HepG2 (cell line): ENCODE results near the gene PCYOX1L. TPM values are rescaled to one million over a fixed set of nuclear protein-coding genes. Genes with fewer than 3 reads are reported as not detected.
A peak's percentile ranks its signal among the peaks of the same experiment; 100 is the strongest.

Experiments used
- ELF3 ChIP-seq: IDR thresholded peaks from 2 replicates; pipeline ENCODE4 v1.6.1; 2016; ENCODE audit warnings: missing genetic modification reagents, missing compliant biosample characterization
- HDAC1 ChIP-seq: sonication (generic); formaldehyde crosslinking; IDR thresholded peaks from 2 replicates; pipeline ENCODE4 v1.5.1; 2020; ENCODE audit warnings: mild to moderate bottlenecking, missing genetic modification reagents
- HOXA9 ChIP-seq: sonication (generic); formaldehyde crosslinking; IDR thresholded peaks from 2 replicates; pipeline ENCODE4 v1.8.1; 2022; ENCODE audit warnings: missing genetic modification reagents, mild to moderate bottlenecking, moderate library complexity, borderline replicate concordance
- HOXD1 ChIP-seq: sonication (generic); formaldehyde crosslinking; IDR thresholded peaks from 2 replicates; pipeline ENCODE4 v1.5.0; 2020; ENCODE audit warnings: missing genetic modification reagents
- KDM4B ChIP-seq: sonication (generic); formaldehyde crosslinking; IDR thresholded peaks from 2 replicates; pipeline ENCODE4 v1.4.0; 2020; ENCODE audit warnings: missing genetic modification reagents
- MLXIP ChIP-seq: sonication (generic); formaldehyde crosslinking; IDR thresholded peaks from 2 replicates; pipeline ENCODE4 v1.9.0; 2021; ENCODE audit warnings: missing genetic modification reagents, borderline replicate concordance
- RAD21 ChIP-seq: fragments of 450-650 bp; formaldehyde crosslinking; IDR thresholded peaks from 2 replicates; pipeline ENCODE4 v1.5.0; 2020; ENCODE audit warnings: mild to moderate bottlenecking
- SMARCE1 ChIP-seq: fragments of 450-650 bp; IDR thresholded peaks from 2 replicates; pipeline ENCODE4 v1.6.1; 2017; ENCODE audit warnings: borderline replicate concordance
- TBX2 ChIP-seq: sonication (generic); formaldehyde crosslinking; IDR thresholded peaks from 2 replicates; pipeline ENCODE4 v1.5.0; 2020; ENCODE audit warnings: missing genetic modification reagents, mild to moderate bottlenecking, borderline replicate concordance
- TOPORS ChIP-seq: sonication (generic); formaldehyde crosslinking; IDR thresholded peaks from 2 replicates; pipeline ENCODE4 v1.8.0; 2023; ENCODE audit warnings: mild to moderate bottlenecking, missing genetic modification reagents
- YEATS2 ChIP-seq: sonication (generic); formaldehyde crosslinking; IDR thresholded peaks from 2 replicates; pipeline ENCODE4 v1.4.0; 2020; ENCODE audit warnings: missing genetic modification reagents, borderline replicate concordance
- ZBTB43 ChIP-seq: sonication (generic); formaldehyde crosslinking; conservative IDR thresholded peaks from 2 replicates; pipeline ENCODE4 v1.4.0; 2020; ENCODE audit warnings: missing genetic modification reagents
- ZFP1 ChIP-seq: IDR thresholded peaks from 2 replicates; pipeline ENCODE4 v1.6.1; 2016
- ZMAT3 ChIP-seq: sonication (generic); formaldehyde crosslinking; conservative IDR thresholded peaks from 2 replicates; pipeline ENCODE4 v1.7.0; 2021; ENCODE audit warnings: missing genetic modification reagents
- ZNF143 ChIP-seq: sonication (generic); formaldehyde crosslinking; IDR thresholded peaks from 2 replicates; pipeline ENCODE4 v1.4.0; 2020; ENCODE audit warnings: missing genetic modification reagents
- ZNF34 ChIP-seq: sonication (generic); formaldehyde crosslinking; IDR thresholded peaks from 2 replicates; pipeline ENCODE4 v1.4.0; 2020; ENCODE audit warnings: mild to moderate bottlenecking, missing genetic modification reagents, borderline replicate concordance
- ZNF549 ChIP-seq: sonication (generic); formaldehyde crosslinking; IDR thresholded peaks from 2 replicates; pipeline ENCODE4 v1.5.0; 2020; ENCODE audit warnings: missing genetic modification reagents
- ZNF557 ChIP-seq: sonication (generic); formaldehyde crosslinking; IDR thresholded peaks from 2 replicates; pipeline ENCODE4 v1.4.0; 2020; ENCODE audit warnings: missing genetic modification reagents
- ZNF564 ChIP-seq: sonication (generic); formaldehyde crosslinking; IDR thresholded peaks from 2 replicates; pipeline ENCODE4 v1.8.1; 2023; ENCODE audit warnings: mild to moderate bottlenecking, missing genetic modification reagents
- ZNF75D ChIP-seq: sonication (generic); formaldehyde crosslinking; IDR thresholded peaks from 2 replicates; pipeline ENCODE4 v1.8.1; 2023; ENCODE audit warnings: missing genetic modification reagents, mild to moderate bottlenecking, borderline replicate concordance
- ZZZ3 ChIP-seq: sonication (generic); formaldehyde crosslinking; IDR thresholded peaks from 2 replicates; pipeline ENCODE4 v1.4.0; 2020; ENCODE audit warnings: missing genetic modification reagents, mild to moderate bottlenecking, borderline replicate concordance
- polyA plus RNA-seq, 8 experiments: library from polyadenylated mRNA; depleted of rRNA in 3 of 8; stranded (reverse) in 7 of 8; unstranded in 1 of 8; fragments of >200 nt; fragmentation: Illumina TruSeq in 4 of 8; extraction: Trizol in 4 of 8; gene quantifications; 2 replicates each; pipeline versions ENCODE4 v1.2.1 to v1.2.3, GENCODE V29; 2011 to 2016; ENCODE audit warnings: low read depth in 4 of 8, missing spikeins in 1 of 8, mixed read lengths in 1 of 8; ENCODE audit not compliant: insufficient read depth in 1 of 8
- total RNA-seq, 5 experiments: library from RNA; depleted of rRNA; stranded (reverse); fragments of >200 nt; fragmentation: Illumina TruSeq; extraction: Trizol; gene quantifications; 2 replicates each; pipeline ENCODE4 v1.2.3, GENCODE V29; 2016; ENCODE audit warnings: low read depth in 1 of 5
- TF ChIP-seq, protein P1 (sequence below): sonication (generic); formaldehyde crosslinking; IDR thresholded peaks from 2 replicates; pipeline ENCODE4 v1.4.0; 2020; ENCODE audit warnings: missing genetic modification reagents
- TF ChIP-seq, protein P2 (sequence below): sonication (generic); formaldehyde crosslinking; conservative IDR thresholded peaks from 2 replicates; pipeline ENCODE4 v1.4.0; 2020; ENCODE audit warnings: missing genetic modification reagents

Gene PCYOX1L
- total and polyA plus RNA-seq, 2 of the 13 experiments (the other 11 are each of a cell fraction or from before 2014, with no cell fraction given), result 1.00 to 3.7 TPM

GRCh38 chr5:149345147-149345891, 12.5 kb upstream of the PCYOX1L start, which contains the start of gene GRPEL2 (continued):
- TF ChIP-seq MLXIP (CRISPR knock-in tag) (0 out of 2 replicates have a peak, but pooled peaks have one; percentile 14), ZNF564 (0 out of 2 replicates have a peak, but pooled peaks have one; percentile 73), ELF3 (CRISPR knock-in tag) (peak; percentile 94), ZNF557 (0 out of 2 replicates have a peak, but pooled peaks have one; percentile 19), ZNF143 (CRISPR knock-in tag) (no peak), ZZZ3 (CRISPR knock-in tag) (peak; percentile 17; the same call in 1 of the 2 replicates), TBX2 (CRISPR knock-in tag) (peak; percentile 56), ZNF34 (CRISPR knock-in tag) (no peak), RAD21 (CRISPR knock-in tag) (no peak; the same call in 1 of the 2 replicates), KDM4B (CRISPR knock-in tag) (peak; percentile 87), ZNF549 (no peak), TOPORS (peak; percentile 86), HOXD1 (CRISPR knock-in tag) (0 out of 2 replicates have a peak, but pooled peaks have one; percentile 41), ZNF75D (CRISPR knock-in tag) (no peak), SMARCE1 (no peak), ZMAT3 (CRISPR knock-in tag) (peak; percentile 85), YEATS2 (CRISPR knock-in tag) (peak; percentile 95), HDAC1 (CRISPR knock-in tag) (peak; percentile 86), HOXA9 (CRISPR knock-in tag) (no peak), ZBTB43 (CRISPR knock-in tag) (0 out of 2 replicates have a peak, but pooled peaks have one; percentile 14), ZFP1 (peak; percentile 42; the same call in 1 of the 2 replicates)
- TF ChIP-seq, protein P1, sequence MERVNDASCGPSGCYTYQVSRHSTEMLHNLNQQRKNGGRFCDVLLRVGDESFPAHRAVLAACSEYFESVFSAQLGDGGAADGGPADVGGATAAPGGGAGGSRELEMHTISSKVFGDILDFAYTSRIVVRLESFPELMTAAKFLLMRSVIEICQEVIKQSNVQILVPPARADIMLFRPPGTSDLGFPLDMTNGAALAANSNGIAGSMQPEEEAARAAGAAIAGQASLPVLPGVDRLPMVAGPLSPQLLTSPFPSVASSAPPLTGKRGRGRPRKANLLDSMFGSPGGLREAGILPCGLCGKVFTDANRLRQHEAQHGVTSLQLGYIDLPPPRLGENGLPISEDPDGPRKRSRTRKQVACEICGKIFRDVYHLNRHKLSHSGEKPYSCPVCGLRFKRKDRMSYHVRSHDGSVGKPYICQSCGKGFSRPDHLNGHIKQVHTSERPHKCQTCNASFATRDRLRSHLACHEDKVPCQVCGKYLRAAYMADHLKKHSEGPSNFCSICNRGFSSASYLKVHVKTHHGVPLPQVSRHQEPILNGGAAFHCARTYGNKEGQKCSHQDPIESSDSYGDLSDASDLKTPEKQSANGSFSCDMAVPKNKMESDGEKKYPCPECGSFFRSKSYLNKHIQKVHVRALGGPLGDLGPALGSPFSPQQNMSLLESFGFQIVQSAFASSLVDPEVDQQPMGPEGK (CRISPR knock-in tag), result no peak
- TF ChIP-seq, protein P2, sequence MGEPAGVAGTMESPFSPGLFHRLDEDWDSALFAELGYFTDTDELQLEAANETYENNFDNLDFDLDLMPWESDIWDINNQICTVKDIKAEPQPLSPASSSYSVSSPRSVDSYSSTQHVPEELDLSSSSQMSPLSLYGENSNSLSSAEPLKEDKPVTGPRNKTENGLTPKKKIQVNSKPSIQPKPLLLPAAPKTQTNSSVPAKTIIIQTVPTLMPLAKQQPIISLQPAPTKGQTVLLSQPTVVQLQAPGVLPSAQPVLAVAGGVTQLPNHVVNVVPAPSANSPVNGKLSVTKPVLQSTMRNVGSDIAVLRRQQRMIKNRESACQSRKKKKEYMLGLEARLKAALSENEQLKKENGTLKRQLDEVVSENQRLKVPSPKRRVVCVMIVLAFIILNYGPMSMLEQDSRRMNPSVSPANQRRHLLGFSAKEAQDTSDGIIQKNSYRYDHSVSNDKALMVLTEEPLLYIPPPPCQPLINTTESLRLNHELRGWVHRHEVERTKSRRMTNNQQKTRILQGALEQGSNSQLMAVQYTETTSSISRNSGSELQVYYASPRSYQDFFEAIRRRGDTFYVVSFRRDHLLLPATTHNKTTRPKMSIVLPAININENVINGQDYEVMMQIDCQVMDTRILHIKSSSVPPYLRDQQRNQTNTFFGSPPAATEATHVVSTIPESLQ (CRISPR knock-in tag), result no peak
